Stimulated activated CD4-positive, alpha-beta T cell treated with anti-CD3 and anti-CD28 coated beads, Interleukin-1b, Interleukin-23, amount 100 ng/mL, for 48 hours (primary cell): Measurements from ENCODE around the gene HOXA10.

ENCODE experiments used
- DNase-seq: peaks from one replicate; pipeline ENCODE4 v3.0.0-alpha.2; 2020

The HOXA10 gene

DNA sequence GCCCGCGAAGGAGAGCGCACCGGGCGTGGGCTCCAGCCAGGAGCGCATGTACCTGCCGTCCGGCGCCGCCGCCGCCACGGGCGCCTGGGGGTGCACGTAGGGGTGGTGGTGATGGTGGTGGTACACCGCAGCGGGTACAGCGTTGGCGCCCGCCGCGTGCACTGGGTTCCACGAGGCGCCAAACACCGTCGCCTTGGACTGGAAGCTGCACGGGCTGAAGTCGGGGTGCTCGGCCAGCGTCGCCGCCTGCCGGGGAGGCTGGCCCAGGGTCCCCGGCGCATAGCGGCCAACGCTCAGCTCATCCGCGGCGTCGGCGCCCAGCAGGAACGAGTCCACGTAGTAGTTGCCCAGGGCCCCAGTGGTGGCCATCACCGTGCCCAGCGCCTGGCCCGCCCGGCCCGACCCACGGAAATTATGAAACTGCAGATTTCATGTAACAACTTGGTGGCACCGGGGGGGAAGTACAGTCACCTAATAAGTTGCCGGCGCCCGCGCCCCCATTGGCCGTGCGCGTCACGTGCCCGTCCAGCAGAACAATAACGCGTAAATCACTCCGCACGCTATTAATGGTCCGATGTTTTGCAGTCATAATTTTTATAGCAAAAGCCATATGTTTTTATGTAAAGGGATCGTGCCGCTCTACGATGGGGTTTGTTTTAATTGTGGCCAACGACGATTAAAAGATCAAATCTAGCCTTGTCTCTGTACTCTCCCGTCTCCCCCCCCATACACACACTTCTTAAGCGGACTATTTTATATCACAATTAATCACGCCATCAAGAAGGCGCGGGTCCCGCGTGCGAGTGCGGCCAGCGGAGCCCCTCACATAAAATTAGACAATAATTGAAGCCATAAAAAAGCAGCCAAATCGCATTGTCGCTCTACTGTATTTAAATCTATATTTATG, 8.8 kb downstream of the HOXA10 start, which contains the start of gene HOXA9:
Gene HOXA9, minus strand, starts transcription at position 449 of the 907 bp plus-strand sequence. Its CDS starts 80 bp downstream, at position 369.
- no peak for DNase-seq

DNA sequence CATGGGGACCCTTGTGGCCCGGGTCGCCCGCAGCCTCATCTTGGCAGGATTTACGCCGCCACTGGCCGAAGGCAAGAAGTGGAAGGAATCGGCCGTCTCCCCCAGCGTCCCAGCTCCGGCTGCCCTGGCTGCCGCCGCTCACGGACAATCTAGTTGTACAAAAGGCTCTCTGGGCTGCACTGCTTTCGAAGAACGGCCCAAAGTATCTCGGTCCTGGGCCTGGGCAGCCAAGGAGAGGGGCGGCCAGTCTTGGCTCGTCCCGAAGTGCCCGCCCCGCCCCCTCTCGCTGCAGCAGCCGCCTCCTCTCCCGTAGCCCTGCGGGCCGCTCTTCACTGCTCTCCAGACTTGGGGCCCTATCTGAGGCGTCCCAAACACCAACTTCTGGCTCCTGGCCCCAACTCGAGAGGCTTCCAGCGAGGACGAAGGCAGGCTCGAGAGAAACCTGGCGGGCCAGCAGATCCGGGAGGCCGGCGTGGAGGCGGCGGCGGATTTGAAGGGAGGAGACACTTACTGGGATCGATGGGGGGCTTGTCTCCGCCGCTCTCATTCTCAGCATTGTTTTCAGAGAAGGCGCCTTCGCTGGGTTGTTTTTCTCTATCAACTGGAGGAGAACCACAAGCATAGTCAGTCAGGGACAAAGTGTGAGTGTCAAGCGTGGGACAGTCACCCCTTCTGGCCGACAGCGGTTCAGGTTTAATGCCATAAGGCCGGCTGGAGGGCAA, 9.6 kb downstream of the HOXA10 start:
- no peak for DNase-seq

DNA sequence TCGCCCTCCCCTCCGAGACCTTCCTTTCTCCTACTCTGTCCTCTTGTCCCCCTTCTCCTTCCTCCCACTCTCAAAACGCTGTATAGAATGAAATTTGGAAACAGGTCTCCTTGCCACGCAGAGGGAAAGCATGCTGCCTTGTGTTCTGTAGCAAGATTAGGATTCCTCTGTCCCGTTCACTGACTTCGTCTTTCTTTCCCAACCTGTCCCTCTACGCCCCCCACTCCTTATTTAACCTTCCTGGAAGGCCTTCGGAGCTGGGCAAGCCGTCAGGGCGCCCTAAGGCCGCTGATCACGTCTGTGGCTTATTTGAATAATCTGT, 10.1 kb downstream of the HOXA10 start:
- no peak for DNase-seq

DNA sequence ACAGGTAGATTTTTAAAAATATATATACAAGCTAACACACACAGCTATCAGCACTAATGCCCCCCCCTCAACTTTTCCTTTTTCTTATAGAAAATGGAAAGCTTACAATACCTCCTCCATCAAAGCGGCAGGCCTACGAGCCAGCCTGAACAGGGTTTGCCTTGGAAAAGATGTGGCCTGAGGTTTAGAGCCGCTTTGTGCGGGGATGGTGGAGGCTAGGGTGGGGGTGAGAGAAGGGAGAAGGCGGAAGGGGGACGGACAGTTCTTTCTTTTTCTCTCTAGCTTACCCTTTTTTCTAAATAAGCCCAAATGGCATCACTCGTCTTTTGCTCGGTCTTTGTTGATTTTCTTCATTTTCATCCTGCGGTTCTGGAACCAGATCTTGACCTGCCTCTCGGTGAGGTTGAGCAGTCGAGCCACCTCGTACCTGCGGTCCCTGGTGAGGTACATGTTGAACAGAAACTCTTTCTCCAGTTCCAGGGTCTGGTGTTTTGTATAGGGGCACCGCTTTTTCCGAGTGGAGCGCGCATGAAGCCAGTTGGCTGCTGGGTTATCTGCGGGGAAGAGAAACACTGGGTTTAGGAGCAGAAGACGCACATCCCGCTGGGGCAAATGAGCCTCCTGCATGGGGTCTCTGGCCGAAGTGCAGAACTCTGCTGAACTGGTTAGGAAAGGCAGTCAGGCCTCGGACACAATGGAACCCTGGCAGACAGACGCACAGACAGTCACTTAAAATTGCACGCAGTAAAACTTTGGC, 10.7 kb downstream of the HOXA10 start:
- DNase-seq, result no peak

DNA sequence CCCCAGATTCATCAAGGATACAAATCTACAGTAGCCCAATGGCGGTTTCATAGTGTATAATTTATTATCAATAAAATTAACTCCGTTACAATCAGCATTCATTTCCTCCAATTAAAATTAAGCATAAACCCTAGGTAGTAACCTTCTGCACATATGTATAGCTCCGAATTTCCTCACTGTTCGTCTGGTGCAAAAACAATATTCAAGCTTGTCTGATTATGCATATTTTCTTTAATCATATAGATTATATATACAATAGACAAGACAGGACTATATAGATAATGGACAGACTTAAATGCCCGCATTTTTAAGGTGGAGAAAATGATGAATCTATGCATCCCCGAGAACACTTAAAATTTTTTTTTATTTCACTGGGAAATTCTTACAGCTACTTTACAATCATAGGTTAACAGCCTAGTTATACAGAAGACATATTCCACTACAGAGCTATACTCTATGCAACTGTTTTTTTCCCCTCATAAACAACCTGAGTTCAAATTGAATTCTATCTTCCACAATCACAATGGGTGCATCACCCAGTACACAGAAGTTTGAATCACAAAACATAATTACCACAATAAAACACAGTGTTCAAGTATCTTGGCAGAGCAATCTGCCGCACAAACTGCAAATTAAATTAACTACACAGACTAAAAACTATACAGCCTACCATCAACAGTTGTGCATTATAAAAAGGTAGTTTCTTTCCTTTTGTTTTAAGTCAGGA, 11.4 kb downstream of the HOXA10 start:
- DNase-seq, result no peak

DNA sequence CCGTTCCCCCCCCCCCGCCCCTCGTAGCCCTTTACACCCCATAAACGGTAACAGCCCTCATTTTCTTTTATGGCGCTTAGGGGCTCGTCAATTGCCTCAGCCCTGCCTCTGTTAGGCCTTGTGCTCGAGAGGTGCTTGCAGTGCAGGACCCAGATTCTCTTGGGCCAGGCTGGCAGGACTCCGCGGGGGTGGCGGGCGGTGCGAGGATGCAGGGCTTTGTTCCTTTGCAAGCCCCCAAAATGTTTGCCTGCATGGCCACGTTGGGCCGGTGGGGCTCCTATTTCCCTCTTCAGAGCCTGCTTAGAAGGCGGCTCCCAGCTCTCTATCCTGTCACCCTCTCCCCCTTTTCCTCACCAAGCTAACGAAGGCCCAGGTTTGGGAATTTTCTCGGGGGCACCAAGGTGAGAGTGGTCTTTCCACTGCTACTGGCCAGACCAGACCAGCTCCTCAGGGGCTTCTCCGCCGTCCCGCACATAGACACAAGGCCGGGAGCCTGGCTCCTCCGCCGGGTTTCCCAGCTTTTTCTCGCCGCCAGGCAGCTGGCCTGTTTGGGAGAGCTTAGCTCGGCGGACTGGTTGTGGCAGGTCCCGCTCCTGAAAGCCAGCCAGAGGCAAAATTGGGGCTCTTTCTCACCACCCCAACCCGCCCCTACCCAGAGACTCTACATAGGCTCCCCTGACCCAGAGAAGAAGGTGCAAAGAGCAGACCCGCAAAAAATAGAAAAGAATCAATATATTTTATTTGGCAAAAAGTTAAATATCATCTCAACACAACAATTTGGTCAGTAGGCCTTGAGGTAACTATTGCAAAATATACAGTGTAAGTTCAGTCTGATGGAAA, 12.2 kb downstream of the HOXA10 start:
- no peak for DNase-seq

DNA sequence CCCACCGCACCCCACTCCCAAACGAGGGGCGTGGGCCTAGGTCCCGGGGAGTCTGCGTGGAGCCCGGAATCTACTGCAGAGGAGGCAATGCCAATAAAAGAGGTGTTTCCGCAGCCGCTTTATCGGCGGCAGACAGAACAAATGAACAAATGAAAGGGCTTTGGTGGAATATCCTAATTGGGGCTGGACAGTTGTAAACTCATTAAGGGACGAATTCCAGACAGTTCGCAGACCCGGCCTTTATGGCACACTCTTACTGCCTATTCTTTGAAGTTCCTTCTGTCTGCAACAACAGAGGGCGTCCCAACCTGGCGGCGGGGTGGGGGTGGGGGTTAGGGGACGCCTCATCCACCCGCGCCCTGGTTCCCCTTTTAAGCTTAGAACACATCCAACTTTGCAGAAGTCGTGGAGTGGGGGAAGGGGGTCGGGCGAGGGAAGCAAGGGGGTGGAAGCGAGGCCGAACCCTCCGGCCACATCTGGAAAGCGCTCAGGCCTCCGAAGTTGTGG, 12.9 kb downstream of the HOXA10 start:
- no peak for DNase-seq

DNA sequence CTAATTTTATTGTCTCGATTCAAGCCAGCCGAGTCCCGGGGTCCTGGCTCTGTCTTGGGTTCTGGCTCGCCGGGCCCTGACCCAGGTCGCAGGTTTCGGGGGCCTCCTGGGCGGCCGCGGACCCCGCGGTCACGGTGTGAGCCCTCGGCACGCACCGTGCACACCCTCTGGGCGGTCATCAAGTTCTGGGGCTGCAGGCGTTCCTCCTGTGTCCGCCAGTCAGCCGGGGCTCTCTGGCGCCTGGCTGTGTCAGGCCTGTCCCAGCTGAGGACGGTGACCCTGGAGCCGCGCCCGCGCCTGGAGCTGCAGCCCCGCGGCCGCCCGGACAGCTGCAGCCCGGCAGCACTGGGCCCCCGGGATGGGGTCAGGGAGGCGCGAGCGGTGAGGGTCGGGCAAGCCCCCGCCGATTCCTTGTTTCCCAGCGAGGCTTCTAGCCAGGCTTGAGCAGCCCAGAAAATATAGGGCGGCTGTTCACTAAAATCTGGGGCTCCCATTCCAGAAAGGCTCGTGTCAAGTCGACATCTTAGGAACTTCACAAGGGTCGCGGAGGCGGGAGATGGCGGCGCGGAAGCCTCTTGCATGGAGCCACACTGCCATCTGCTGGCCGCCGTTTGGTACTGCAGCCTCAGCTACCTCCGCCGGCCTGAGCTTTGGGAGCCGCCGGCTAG, 13.4 kb downstream of the HOXA10 start:
- DNase-seq, result peak; percentile 82

DNA sequence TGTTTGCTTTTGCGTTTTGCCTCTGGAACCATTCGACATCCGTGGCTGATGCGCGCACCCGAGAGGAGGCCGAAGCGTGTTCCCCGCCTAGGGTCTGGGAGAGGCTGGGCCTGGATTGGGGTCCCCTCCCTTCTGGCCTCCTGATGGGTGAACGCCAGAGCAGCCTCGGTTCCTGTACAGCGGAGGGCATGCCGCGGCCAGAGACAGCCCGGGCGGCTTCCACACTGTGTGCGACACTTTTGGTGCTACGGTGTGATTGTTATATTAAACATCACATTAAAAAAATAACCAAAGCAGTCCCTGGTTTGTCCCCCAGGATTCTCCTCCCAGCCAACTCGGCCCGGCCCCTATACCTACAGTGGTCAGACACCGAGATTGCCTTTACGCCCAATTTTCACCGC, 14.0 kb downstream of the HOXA10 start:
- no peak for DNase-seq

DNA sequence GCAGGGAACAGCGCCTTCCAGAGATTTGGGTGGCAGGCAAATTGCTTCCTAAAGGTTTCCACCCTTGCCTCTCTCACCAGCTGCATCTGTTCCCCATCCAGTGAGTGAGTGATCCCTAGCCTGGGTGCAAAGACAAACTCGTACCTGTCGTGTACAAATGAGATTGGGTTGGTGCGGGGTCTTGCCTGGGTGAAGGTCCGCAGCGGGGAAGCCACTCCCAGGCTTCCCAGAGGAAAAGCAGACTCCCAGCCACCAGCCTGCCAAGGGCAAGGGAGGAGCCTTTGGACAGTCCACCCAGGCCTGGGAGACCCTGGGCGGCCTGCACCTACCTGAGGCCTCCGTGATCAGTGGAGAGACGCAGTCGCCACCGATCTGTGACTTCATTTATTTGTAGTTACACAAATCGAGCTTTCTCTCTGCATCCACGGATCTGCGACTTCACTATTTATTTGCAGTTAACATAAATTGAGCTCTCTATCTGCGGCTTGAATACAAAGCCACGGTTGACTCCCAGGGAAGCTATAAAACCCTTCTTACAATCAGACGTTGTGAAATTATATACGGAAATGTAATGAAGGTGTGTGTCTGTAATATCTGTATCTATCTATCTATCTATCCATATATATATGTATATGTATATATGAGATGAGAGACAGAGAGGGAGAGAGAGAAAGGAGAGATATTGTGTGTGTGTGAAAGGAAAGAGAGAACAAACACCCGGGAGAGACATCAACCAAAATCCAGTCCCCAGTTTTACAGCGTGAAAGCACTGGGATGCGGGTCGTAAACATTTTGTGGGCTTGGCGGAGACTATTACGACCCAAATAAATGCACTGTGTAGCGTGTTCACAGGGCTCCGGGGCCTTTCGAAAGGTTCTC, 14.6 kb downstream of the HOXA10 start:
- DNase-seq, result no peak

DNA sequence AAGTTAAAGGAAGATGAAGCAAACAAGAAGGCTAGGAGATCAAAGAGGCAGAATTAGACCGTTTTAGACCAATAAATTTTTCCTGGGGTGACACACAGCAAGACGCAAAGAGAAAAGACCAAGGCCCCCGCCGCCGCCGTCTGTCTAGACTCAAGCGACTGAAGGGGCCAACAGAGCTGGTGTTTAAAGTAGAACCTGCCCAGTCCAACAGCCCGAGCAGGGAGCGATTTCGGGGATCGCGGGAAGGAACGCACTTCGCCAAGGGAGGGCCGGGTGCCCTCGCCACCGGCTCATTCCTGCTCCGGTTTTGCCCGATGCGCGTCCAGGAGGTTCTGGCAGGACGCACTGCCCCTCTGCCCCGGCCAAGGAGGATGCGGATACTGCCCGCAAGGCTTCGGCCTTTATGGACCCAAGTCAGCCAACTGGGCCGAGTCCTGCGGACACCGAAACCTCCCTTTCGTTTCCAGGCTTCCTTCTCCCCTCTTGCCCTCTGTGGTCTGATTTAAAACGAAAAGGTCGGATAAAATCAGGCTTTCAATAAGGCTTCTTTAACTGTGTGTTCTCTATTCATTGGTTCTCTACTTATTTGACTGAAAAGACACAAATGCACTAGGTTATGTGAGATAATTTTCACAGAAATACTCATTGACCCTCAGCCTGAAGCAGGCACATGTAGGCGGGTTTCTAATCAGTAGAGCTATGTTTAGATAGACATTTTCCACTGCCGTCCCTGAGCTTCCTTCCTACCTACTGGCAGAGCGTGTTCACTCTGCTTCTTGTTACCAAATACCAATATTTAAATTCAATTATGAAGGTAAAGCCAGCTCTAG, 15.5 kb downstream of the HOXA10 start:
- DNase-seq, result no peak

DNA sequence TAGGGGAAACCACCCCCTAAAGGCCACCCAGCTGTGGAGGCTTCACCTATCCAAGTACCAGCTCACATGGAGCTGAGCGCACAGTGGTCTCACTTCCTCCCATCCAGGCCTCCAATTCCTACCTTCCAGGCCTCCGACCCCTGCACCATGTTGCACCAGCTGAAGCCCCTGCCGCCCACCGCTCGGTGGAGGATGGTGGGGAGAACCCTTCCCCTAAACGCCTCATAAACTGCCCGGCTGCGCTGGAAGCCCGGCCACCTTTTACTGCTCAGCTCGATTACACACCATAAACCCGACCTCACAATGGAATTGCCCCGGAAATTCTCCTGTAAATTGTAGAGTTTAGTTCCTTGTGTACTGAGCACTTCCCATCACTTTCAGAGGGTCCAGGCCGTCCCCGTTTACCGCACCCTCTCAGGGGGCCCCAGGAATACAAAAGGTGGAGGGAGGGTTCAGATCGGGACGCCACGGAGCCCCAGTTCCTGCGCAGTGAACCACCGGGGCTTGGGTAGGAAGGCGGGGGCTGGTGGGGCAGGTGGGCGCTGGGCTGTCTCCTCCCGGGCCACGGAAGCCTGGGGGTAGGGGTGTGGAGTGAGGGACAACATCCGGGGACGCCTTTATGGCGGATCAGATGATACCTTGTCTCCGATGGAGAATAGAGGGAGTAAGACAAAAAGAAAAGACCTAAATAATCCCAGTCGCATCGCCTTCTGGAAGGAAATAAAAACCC, 16.3 kb downstream of the HOXA10 start:
- DNase-seq, result no peak

DNA sequence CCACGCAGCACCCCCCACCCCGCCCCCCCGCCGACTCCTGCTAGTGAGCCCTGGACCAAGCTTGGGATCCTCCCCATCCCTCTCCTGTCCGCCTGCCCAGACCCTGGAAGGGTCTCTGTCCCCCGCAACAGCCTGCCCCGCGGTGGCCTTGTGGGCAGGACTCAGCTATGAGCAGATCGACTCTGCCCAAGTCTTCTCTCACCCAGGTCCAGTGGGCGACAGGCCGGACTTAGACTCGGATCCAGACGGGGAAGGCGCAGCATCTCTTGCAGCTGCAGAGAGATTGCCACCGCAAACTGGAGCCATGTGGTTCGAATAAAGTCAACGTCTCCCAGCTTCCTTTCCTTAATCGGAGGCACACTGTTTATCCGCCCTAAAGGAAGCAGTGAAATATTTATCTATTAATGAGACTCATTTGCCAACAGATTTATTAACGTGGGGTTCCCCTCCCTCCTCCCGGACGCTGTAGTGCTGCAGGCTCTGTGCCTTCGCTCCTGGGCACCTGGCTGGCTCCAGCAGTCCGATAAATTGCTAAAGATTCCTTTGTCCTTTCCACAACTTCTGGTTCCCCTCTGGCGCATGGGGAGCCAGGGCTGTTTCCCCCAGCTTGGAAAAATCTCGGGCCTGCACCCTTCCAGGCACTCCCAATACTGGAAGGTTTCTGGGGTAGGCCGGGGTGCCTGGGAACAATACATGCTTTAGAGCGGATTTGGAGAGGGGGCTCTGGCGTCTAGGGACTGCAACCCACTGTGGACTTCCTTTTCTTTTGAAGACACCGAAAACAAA, 17.0 kb downstream of the HOXA10 start:
- DNase-seq, result no peak

DNA sequence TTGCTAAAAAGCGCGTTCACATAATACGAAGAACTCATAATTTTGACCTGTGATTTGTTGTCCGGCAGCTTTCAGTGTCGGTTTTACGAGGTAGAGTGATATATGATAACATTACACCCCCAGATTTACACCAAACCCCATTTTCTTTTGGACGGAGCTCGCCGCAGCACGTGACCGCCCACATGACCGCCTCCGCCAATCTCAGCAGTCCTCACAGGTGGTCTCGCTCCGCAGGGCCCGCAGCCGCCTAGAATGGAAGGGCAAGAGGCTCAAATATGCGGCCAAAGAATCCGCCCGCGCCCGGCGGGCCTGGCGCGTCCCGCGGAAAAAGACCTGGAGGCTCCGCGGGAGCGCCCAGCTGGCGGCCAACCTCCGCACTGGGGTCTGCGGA, 17.6 kb downstream of the HOXA10 start, which contains the start of gene HOXA7:
Gene HOXA7, minus strand, starts transcription at position 168 of the 391 bp plus-strand sequence. Its CDS starts 130 bp downstream, at position 38.
- DNase-seq, result no peak

DNA sequence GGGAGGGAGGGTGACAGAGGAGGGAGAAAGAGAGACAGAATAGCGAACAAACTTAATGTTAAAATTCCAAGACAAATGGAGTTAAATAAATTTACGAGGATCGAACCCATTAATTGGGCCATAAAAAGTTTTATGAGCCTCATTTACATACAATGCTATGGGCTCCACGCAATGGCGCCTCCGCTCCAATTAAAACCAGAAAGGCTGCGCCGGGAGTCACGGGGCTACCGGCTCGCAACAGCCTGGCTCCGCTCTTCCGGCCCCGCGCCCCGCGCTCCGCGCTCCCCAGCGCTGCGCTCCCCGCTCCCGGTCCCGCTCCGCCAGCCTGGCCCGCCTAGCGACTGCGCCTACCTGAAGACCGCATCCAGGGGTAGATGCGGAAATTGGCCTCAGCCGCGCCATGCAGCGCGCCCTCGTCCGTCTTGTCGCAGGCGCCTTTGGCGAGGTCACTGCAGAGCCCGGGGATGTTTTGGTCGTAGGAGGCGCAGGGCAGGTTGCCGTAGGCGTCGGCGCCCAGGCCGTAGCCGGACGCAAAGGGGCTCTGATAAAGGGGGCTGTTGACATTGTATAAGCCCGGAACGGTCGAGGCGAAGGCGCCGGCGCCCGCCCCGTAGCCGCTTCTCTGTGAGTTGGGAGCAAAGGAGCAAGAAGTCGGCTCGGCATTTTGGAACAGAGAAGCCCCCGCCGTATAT, 18.2 kb downstream of the HOXA10 start:
- DNase-seq, result no peak
